BJ (cell line): ENCODE data around the gene MYO15B. TPM values are rescaled to one million over a fixed set of nuclear protein-coding genes. Genes with fewer than 3 reads are reported as not detected.

Source experiments
- CTCF ChIA-PET: fragments of 350-600 bp; formaldehyde crosslinking; extraction: SDS; loops from one replicate; lab custom pipeline; 2021; ENCODE audit warnings: antibody characterized with exemption, inconsistent platforms; lab: Yijun Ruan, JAX
- POLR2A ChIA-PET: fragments of 300-600 bp; sonication (Branson Sonifier 250); formaldehyde crosslinking; extraction: SDS; loops from one replicate; lab custom pipeline; 2021; ENCODE audit warnings: antibody characterized with exemption; lab: Charles Lee
- DNase-seq: peaks from one replicate; pipeline ENCODE4 v3.0.0-alpha.2; 2011; ENCODE audit warnings: low read depth
- H3K27me3 ChIP-seq: 2 replicates; pipeline ENCODE4 v1.6.0; 2011; ENCODE audit warnings: low read length; ENCODE audit not compliant: control insufficient read depth, insufficient read depth
- H3K36me3 ChIP-seq: 2 replicates; pipeline ENCODE4 v1.5.1; 2011; ENCODE audit warnings: low read length; ENCODE audit not compliant: control insufficient read depth, insufficient read depth
- H3K4me3 ChIP-seq: 2 replicates; pipeline ENCODE4 v1.5.1; 2011; ENCODE audit warnings: low read depth, mild to moderate bottlenecking, control low read depth, low read length
- CTCF ChIP-seq: IDR thresholded peaks from 2 replicates; pipeline ENCODE4 v1.5.1; 2011; ENCODE audit warnings: low read depth, mild to moderate bottlenecking, control low read depth, inconsistent platforms, low read length, moderate library complexity; ENCODE audit not compliant: insufficient read depth
- polyA plus RNA-seq: library from polyadenylated mRNA; depleted of rRNA; stranded (reverse); fragments of >200 nt; gene quantifications from 2 replicates; pipeline ENCODE4 v1.2.3, GENCODE V29; 2011

MYO15B gene
- polyA plus RNA-seq, 1 experiment = 1.3 TPM

DNA sequence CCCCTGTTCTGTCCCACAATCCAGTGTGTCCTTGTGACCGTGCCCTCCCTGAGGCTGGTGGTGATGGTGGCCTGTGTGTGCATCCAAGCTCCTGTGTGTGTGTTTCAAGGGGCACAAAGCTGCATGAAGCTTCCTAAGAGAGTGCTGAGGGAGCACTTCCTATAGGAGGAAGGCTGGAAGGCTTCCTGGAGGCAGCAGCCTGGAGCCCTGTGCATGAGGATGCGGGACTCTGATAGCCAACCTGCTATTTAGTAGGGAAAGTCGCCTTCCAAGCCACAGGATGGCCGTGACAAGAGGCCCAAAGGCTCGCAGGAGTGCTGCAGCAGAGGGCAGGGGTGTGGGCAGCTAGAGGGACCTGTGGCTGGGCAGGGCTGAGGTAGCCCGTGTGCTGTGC, 8.3 kb downstream of the MYO15B start:
- POLR2A ChIA-PET = no interaction called here
- TF ChIP-seq CTCF = no peak
- Histone ChIP-seq H3K27me3 (0 out of 2 replicates have a peak, but pooled peaks cover 1% of the 10 kb centered on the region), H3K4me3 (no peak overlapping the region), H3K36me3 (no peaks in the 10 kb centered on the region)
- no peak for DNase-seq
- CTCF ChIA-PET = interaction anchor here (1.4 to 2.0 kb wide), 2 partner anchors 58 to 154 kb away, joined by 3 to 4 read pairs; no protein-coding TSS in a partner anchor

GRCh38 chr17:75596320-75597087, 8.9 kb downstream of the MYO15B start:
- Histone ChIP-seq H3K36me3 (no peaks in the 10 kb centered on the region), H3K27me3 (0 out of 2 replicates have a peak, but pooled peaks cover 1% of the 10 kb centered on the region), H3K4me3 (no peak overlapping the region)
- no peak for TF ChIP-seq CTCF
- no peak for DNase-seq
- ChIA-PET POLR2A (interaction anchor here (0.6 kb wide), 1 partner anchor 13 kb away, joined by 3 read pairs; no protein-coding TSS in a partner anchor), CTCF (interaction anchor here (0.6 to 2.0 kb wide), 5 partner anchors 29 to 153 kb away, joined by 3 to 4 read pairs (median 3); partner anchors contain the start of gene SMIM5)

DNA sequence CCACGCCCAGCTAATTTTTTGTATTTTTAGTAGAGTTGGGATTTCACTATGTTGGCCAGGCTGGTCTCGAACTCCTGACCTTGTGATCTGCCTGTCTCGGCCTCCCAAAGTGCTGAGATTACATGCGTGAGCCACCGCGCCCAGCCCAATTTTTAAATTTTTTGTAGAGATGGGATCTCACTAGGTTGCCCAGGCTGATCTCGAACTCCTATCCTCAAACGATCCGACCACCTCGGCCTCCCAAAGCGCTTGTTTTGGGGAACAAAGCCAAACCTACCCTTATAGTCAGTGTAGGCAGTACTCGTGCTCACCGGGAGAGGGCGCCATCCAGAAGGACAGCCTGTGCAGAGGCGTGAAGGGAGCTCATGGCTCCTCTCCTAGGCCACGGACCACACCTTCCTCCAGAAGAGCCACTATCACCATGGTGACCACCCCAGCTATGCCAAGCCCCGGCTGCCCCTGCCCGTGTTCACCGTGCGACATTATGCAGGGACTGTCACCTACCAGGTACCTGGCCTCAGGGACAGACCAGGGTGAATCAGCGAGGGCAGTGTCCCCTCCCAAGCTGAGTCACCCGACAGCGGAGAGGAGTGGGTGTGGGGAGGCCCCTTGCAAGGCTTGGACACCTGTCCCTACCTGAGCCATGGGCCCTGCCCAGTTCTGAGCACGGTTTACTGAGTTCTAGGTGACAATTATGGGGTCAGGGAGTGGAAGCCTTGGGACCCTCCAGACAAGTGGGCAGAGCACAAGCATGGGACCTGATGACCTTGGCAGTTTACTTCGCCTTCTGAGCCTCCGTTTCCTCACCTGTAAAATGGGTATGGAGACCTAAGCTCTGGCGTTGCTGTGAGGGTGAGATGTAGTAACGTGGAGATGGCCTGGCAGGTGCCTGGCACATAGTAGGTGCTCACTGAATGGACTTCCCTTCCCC, 13.7 kb downstream of the MYO15B start:
- Histone ChIP-seq H3K36me3 (no peaks in the 10 kb centered on the region), H3K4me3 (no peak overlapping the region), H3K27me3 (no peaks in the 10 kb centered on the region)
- TF ChIP-seq CTCF = peak; percentile 70
- DNase-seq = no peak
- CTCF ChIA-PET = interaction anchor here (0.6 to 5.7 kb wide), 20 partner anchors 8 to 158 kb away, joined by 3 to 42 read pairs (median 4); partner anchors contain the start of genes SMIM5 and TSEN54
- POLR2A ChIA-PET = interaction anchor here (0.6 kb wide), 1 partner anchor 174 kb away, joined by 4 read pairs; no protein-coding TSS in a partner anchor

DNA sequence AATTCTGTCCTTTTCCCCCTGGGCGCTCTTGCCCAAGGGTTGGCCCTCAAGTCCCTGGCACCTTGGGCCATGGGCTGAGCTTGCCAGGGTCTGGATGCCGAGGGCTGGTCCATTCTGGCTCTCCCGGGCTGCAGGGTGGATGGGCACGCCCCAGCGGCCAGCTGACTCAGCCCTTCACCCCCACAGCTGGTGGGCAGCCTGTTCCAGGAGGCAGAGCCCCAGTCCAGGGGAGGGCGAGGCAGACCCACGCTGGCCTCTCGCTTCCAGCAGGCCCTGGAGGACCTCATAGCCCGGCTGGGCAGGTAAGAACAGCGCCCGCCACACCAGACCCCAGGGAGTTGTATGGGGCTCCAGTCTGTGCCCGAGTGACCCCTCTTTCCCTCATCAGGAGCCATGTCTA, 15.0 kb downstream of the MYO15B start:
- no peak overlapping the region for H3K4me3 ChIP-seq
- ChIA-PET POLR2A (no interaction called here), CTCF (interaction anchor here (0.6 to 5.7 kb wide), 11 partner anchors 8 to 707 kb away, joined by 3 to 42 read pairs (median 7); partner anchors contain the start of gene SMIM5)
- no peaks in the 10 kb centered on the region for H3K36me3 ChIP-seq
- no peak for TF ChIP-seq CTCF
- no peak for DNase-seq
- H3K27me3 ChIP-seq = no peaks in the 10 kb centered on the region
